SK-N-SH (cell line): ENCODE results near the gene OSBPL10. TPM values are rescaled to one million over a fixed set of nuclear protein-coding genes. Genes with fewer than 3 reads are reported as not detected.

ENCODE experiments used
- CTCF ChIA-PET: fragments of 300-600, 350-600 bp; formaldehyde crosslinking; extraction: SDS; loops from one replicate; lab custom pipeline; 2021; lab: Yijun Ruan, JAX
- POLR2A ChIA-PET: fragments of 350-600 bp; sonication (Branson Sonifier 250); formaldehyde crosslinking; extraction: SDS; loops from one replicate; lab custom pipeline; 2020; ENCODE audit warnings: antibody characterized with exemption, inconsistent platforms; lab: Yijun Ruan, JAX
- DNase-seq: peaks from one replicate; pipeline ENCODE4 v3.0.0; 2012
- H2AFZ ChIP-seq: fragments of 200-600 bp; sonication (generic); 2 replicates; pipeline ENCODE4 v1.8.1; 2016; ENCODE audit warnings: antibody characterized with exemption, mild to moderate bottlenecking, low read depth
- H3F3A ChIP-seq: fragments of 200-600 bp; sonication (generic); replicated peaks from 2 replicates; pipeline ENCODE3; 2016; ENCODE audit warnings: antibody characterized with exemption, mild to moderate bottlenecking; ENCODE audit not compliant: insufficient read depth
- H3K27ac ChIP-seq, 2 experiments: fragments of 200-500 bp in 1 of 2; fragments of 200-600 bp in 1 of 2; sonication (Bioruptor generic) in 1 of 2; sonication (generic), shearing (Covaris generic) in 1 of 2; 2 replicates each; pipeline versions ENCODE4 v1.5.1 to v1.6.1; 2014 to 2016; ENCODE audit warnings: low read depth in 2 of 2, inconsistent platforms in 1 of 2, low read length in 1 of 2, mild to moderate bottlenecking in 1 of 2, mixed read lengths in 1 of 2
- H3K27me3 ChIP-seq: fragments of 200-600 bp; sonication (generic), shearing (Covaris generic); 2 replicates; pipeline ENCODE4 v1.6.1; 2016; ENCODE audit warnings: mixed run types; ENCODE audit not compliant: insufficient read depth
- H3K36me3 ChIP-seq, 2 experiments: fragments of 200-500 bp in 1 of 2; fragments of 200-600 bp in 1 of 2; sonication (Bioruptor generic) in 1 of 2; sonication (generic) in 1 of 2; replicated peaks in 1 of 2; 2 replicates each; pipeline versions ENCODE3 to v1.5.1; 2014 to 2016; ENCODE audit warnings: low read length in 1 of 2, mild to moderate bottlenecking in 1 of 2; ENCODE audit not compliant: insufficient read depth in 2 of 2, control insufficient read depth in 1 of 2
- H3K4me1 ChIP-seq, 2 experiments: fragments of 200-500 bp in 1 of 2; fragments of 200-600 bp in 1 of 2; sonication (Bioruptor generic) in 1 of 2; sonication (generic), shearing (Covaris generic) in 1 of 2; 2 replicates each; pipeline versions ENCODE4 v1.5.1 to v1.6.1; 2014 to 2016; ENCODE audit warnings: low read depth in 1 of 2, low read length in 1 of 2, mixed run types in 1 of 2; ENCODE audit not compliant: insufficient read depth in 2 of 2, control insufficient read depth in 1 of 2
- H3K4me2 ChIP-seq: fragments of 200-600 bp; sonication (generic), shearing (Covaris generic); 2 replicates; pipeline ENCODE4 v1.6.1; 2017; ENCODE audit warnings: mixed run types
- H3K4me3 ChIP-seq, 2 experiments: fragments of 200-500 bp in 1 of 2; fragments of 200-600 bp in 1 of 2; sonication (Bioruptor generic) in 1 of 2; sonication (generic), shearing (Covaris generic) in 1 of 2; 2 replicates each; pipeline versions ENCODE4 v1.5.1 to v1.8.1; 2014 to 2016; ENCODE audit warnings: low read depth in 2 of 2, inconsistent platforms in 1 of 2, low read length in 1 of 2, mild to moderate bottlenecking in 1 of 2, mixed read lengths in 1 of 2, moderate library complexity in 1 of 2
- H3K79me2 ChIP-seq: fragments of 200-600 bp; sonication (generic); 2 replicates; pipeline ENCODE4 v1.8.1; 2017; ENCODE audit warnings: mild to moderate bottlenecking; ENCODE audit not compliant: insufficient read depth
- H3K9ac ChIP-seq: fragments of 200-600 bp; sonication (generic); 2 replicates; pipeline ENCODE4 v1.6.1; 2017; ENCODE audit warnings: mixed run types
- H3K9me2 ChIP-seq: fragments of 200-600 bp; sonication (generic); 2 replicates; pipeline ENCODE4 v1.6.1; 2017; ENCODE audit warnings: mixed run types
- H3K9me3 ChIP-seq: fragments of 200-600 bp; sonication (generic); 2 replicates; pipeline ENCODE4 v1.6.1; 2017; ENCODE audit warnings: mixed run types, mild to moderate bottlenecking, moderate library complexity
- H4K20me1 ChIP-seq: fragments of 200-600 bp; sonication (generic); 2 replicates; pipeline ENCODE4 v1.6.1; 2017; ENCODE audit warnings: mild to moderate bottlenecking, mixed run types; ENCODE audit not compliant: insufficient read depth
- CHD2 ChIP-seq: fragments of 150-350 bp; IDR thresholded peaks from 2 replicates; pipeline ENCODE4 v1.6.1; 2018; ENCODE audit warnings: low read length; ENCODE audit not compliant: partially characterized antibody
- ELF1 ChIP-seq: IDR thresholded peaks from 2 replicates; pipeline ENCODE4 v1.4.0; 2012
- EP300 ChIP-seq, 2 experiments: IDR thresholded peaks; 2 replicates each; pipeline versions ENCODE4 v1.4.0 to v1.6.1; 2012; ENCODE audit warnings: borderline replicate concordance in 1 of 2, low read depth in 1 of 2, low read length in 1 of 2
- FOSL2 ChIP-seq: IDR thresholded peaks from 2 replicates; pipeline ENCODE4 v1.4.0; 2012; ENCODE audit warnings: low read depth, mild to moderate bottlenecking, moderate library complexity, borderline replicate concordance
- FOXJ3 ChIP-seq: sonication (generic); formaldehyde crosslinking; IDR thresholded peaks from 2 replicates; pipeline ENCODE4 v1.5.1; 2020; ENCODE audit warnings: mild to moderate bottlenecking, missing genetic modification reagents
- FOXM1 ChIP-seq: IDR thresholded peaks from 2 replicates; pipeline ENCODE4 v1.4.0; 2012; ENCODE audit warnings: low read depth, mild to moderate bottlenecking
- GABPA ChIP-seq: IDR thresholded peaks from 2 replicates; pipeline ENCODE4 v1.4.0; 2012; ENCODE audit warnings: low read depth, mild to moderate bottlenecking
- GATA2 ChIP-seq: sonication (generic); formaldehyde crosslinking; IDR thresholded peaks from 2 replicates; pipeline ENCODE4 v1.5.0; 2020; ENCODE audit warnings: mild to moderate bottlenecking, missing genetic modification reagents
- JUND ChIP-seq: IDR thresholded peaks from 2 replicates; pipeline ENCODE4 v1.4.0; 2012
- MEF2A ChIP-seq: IDR thresholded peaks from 2 replicates; pipeline ENCODE4 v1.4.0; 2012; ENCODE audit warnings: low read depth, borderline replicate concordance
- MXI1 ChIP-seq: IDR thresholded peaks from 2 replicates; pipeline ENCODE4 v1.6.1; 2012; ENCODE audit warnings: mild to moderate bottlenecking, low read depth, low read length, improper control_type of control experiment
- NFIC ChIP-seq: IDR thresholded peaks from 2 replicates; pipeline ENCODE4 v1.4.0; 2012; ENCODE audit warnings: borderline replicate concordance
- NRF1 ChIP-seq: IDR thresholded peaks from 2 replicates; pipeline ENCODE4 v1.6.1; 2012; ENCODE audit warnings: low read depth, mild to moderate bottlenecking, low read length
- RAD21 ChIP-seq: IDR thresholded peaks from 2 replicates; pipeline ENCODE4 v1.6.1; 2012; ENCODE audit warnings: mild to moderate bottlenecking, low read length
- RCOR1 ChIP-seq: fragments of 150-350 bp; IDR thresholded peaks from 2 replicates; pipeline ENCODE4 v1.6.1; 2017; ENCODE audit warnings: antibody characterized with exemption, low read length
- RFX5 ChIP-seq: IDR thresholded peaks from 2 replicates; pipeline ENCODE4 v1.6.1; 2012; ENCODE audit warnings: mild to moderate bottlenecking, improper control_type of control experiment, low read length
- SIN3A ChIP-seq: IDR thresholded peaks from 2 replicates; pipeline ENCODE4 v1.6.1; 2012; ENCODE audit warnings: low read depth, mild to moderate bottlenecking, low read length, moderate library complexity, borderline replicate concordance
- SMC3 ChIP-seq: IDR thresholded peaks from 2 replicates; pipeline ENCODE4 v1.6.1; 2012; ENCODE audit warnings: low read depth, low read length, improper control_type of control experiment
- TAF1 ChIP-seq: IDR thresholded peaks from 2 replicates; pipeline ENCODE4 v1.6.1; 2012; ENCODE audit warnings: low read depth, mild to moderate bottlenecking, low read length, moderate library complexity, borderline replicate concordance
- TCF12 ChIP-seq: IDR thresholded peaks from 2 replicates; pipeline ENCODE4 v1.4.0; 2012
- TEAD4 ChIP-seq: IDR thresholded peaks from 2 replicates; pipeline ENCODE4 v1.4.0; 2012; ENCODE audit warnings: mild to moderate bottlenecking, borderline replicate concordance; ENCODE audit not compliant: insufficient read depth
- USF1 ChIP-seq: IDR thresholded peaks from 2 replicates; pipeline ENCODE4 v1.4.0; 2012; ENCODE audit warnings: low read depth, borderline replicate concordance
- USF2 ChIP-seq: fragments of 150-350 bp; IDR thresholded peaks from 2 replicates; pipeline ENCODE4 v1.6.1; 2017; ENCODE audit warnings: antibody characterized with exemption, low read length, low read depth, borderline replicate concordance
- YY1 ChIP-seq: IDR thresholded peaks from 2 replicates; pipeline ENCODE4 v1.4.0; 2012; ENCODE audit warnings: low read depth, mild to moderate bottlenecking
- ZBTB33 ChIP-seq: IDR thresholded peaks from 2 replicates; pipeline ENCODE4 v1.4.0; 2012; ENCODE audit warnings: low read depth, borderline replicate concordance
- WGBS: methylation state at CpG from one replicate; pipeline ENCODE4 v1.1.6; 2017; ENCODE audit warnings: low lambda C conversion rate; 5-methylcytosine and 5-hydroxymethylcytosine counted together
- polyA plus RNA-seq, 3 experiments: library from polyadenylated mRNA; depleted of rRNA; stranded (reverse); fragments of >200 nt; gene quantifications; 2 replicates each; pipeline ENCODE4 v1.2.3, GENCODE V29; 2012
- TF ChIP-seq, protein P1 (sequence below): fragments of 150-350 bp; IDR thresholded peaks from 2 replicates; pipeline ENCODE4 v1.6.1; 2016; ENCODE audit warnings: mild to moderate bottlenecking, low read depth, low read length
- TF ChIP-seq, protein P2 (sequence below): IDR thresholded peaks from 2 replicates; pipeline ENCODE4 v1.6.1; 2012; ENCODE audit warnings: mild to moderate bottlenecking, low read depth, low read length, moderate library complexity

The OSBPL10 gene
- polyA plus RNA-seq, 1 of the 3 experiments (the other 2 are of a cell fraction) = 0.12 TPM

DNA sequence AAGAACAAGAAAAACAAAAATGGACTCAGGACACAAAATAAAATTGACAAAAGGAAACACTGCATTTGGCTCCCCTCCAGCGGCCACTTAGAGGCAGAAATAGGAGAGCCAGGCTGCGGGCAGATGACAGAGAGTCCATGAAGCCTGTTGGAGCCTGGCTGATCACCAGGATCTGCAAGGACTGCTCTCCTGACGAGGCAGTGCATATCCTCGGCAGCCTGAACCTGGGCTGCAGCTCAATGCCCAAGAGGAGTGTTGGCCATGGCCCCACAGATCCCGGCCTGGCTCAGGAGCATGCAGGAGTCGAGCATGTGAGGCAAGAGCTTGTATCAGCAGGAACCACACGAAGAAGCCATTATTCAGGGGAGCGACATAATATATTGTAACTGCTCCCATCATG is 248.5 kb downstream of the OSBPL10 start:
- H3K4me2 ChIP-seq = no peak overlapping the region
- 24% methylated on average over 7 of the region's 8 CpGs for WGBS
- no peaks in the 10 kb centered on the region for H3K36me3 ChIP-seq
- H4K20me1 ChIP-seq = no peaks in the 10 kb centered on the region
- peak; percentile 57 for DNase-seq
- ChIA-PET CTCF (interaction anchor here (1.1 kb wide), 3 partner anchors 36 to 186 kb away, joined by 3 to 5 read pairs (median 3); no protein-coding TSS in a partner anchor), POLR2A (no interaction called here)
- H3K27ac ChIP-seq = peak overlapping the region in 1 of 2 experiments; percentile 48; a peak in 2 of 4 replicates
- H2AFZ ChIP-seq = no peak overlapping the region
- no peaks in the 10 kb centered on the region for H3K9me3 ChIP-seq
- TF ChIP-seq FOXM1 (no peak), GATA2 (CRISPR knock-in tag) (peak; percentile 31; the same call in 1 of the 2 replicates), NRF1 (no peak), SIN3A (no peak), TAF1 (no peak), FOSL2 (no peak), CHD2 (no peak), MEF2A (no peak), TEAD4 (no peak), GABPA (no peak), JUND (no peak), USF2 (no peak), USF1 (no peak), NFIC (no peak), YY1 (no peak), SMC3 (no peak), RAD21 (peak; percentile 19; the same call in 1 of the 2 replicates), FOXJ3 (no peak), RFX5 (no peak), ELF1 (no peak), EP300 (IDR thresholded peaks at IDR 0.05; ENCODE audit: borderline replicate concordance in 1 of 2, low read depth in 1 of 2, low read length in 1 of 2) (peak in 1 of 2 experiments; percentile 17; a peak in 1 of 4 replicates), RCOR1 (no peak), TCF12 (no peak), ZBTB33 (no peak), MXI1 (no peak; the same call in 1 of the 2 replicates)
- TF ChIP-seq, protein P1, sequence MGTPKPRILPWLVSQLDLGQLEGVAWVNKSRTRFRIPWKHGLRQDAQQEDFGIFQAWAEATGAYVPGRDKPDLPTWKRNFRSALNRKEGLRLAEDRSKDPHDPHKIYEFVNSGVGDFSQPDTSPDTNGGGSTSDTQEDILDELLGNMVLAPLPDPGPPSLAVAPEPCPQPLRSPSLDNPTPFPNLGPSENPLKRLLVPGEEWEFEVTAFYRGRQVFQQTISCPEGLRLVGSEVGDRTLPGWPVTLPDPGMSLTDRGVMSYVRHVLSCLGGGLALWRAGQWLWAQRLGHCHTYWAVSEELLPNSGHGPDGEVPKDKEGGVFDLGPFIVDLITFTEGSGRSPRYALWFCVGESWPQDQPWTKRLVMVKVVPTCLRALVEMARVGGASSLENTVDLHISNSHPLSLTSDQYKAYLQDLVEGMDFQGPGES = no peak
- TF ChIP-seq, protein P2, sequence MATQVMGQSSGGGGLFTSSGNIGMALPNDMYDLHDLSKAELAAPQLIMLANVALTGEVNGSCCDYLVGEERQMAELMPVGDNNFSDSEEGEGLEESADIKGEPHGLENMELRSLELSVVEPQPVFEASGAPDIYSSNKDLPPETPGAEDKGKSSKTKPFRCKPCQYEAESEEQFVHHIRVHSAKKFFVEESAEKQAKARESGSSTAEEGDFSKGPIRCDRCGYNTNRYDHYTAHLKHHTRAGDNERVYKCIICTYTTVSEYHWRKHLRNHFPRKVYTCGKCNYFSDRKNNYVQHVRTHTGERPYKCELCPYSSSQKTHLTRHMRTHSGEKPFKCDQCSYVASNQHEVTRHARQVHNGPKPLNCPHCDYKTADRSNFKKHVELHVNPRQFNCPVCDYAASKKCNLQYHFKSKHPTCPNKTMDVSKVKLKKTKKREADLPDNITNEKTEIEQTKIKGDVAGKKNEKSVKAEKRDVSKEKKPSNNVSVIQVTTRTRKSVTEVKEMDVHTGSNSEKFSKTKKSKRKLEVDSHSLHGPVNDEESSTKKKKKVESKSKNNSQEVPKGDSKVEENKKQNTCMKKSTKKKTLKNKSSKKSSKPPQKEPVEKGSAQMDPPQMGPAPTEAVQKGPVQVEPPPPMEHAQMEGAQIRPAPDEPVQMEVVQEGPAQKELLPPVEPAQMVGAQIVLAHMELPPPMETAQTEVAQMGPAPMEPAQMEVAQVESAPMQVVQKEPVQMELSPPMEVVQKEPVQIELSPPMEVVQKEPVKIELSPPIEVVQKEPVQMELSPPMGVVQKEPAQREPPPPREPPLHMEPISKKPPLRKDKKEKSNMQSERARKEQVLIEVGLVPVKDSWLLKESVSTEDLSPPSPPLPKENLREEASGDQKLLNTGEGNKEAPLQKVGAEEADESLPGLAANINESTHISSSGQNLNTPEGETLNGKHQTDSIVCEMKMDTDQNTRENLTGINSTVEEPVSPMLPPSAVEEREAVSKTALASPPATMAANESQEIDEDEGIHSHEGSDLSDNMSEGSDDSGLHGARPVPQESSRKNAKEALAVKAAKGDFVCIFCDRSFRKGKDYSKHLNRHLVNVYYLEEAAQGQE = no peak
- H3K4me3 ChIP-seq = no peak overlapping the region
- H3K79me2 ChIP-seq = no peaks in the 10 kb centered on the region
- H3K4me1 ChIP-seq = peaks cover 0 to 10% of the 10 kb centered on the region in 2 experiments; a peak in 2 of 4 replicates
- H3K27me3 ChIP-seq = no peaks in the 10 kb centered on the region
- H3K9me2 ChIP-seq = no peaks in the 10 kb centered on the region
- no peaks in the 10 kb centered on the region for H3F3A ChIP-seq
- H3K9ac ChIP-seq = no peak overlapping the region
